HG03520 (cell line): Measurements from ENCODE around the gene EXOC4.
"Not testable (repeated sequence)": the region's sequence is repeated elsewhere in the genome, so short reads cannot be mapped to it uniquely, and the experiment has no call there.

Source experiments
- ATAC-seq: cut with Tn5 transposase; IDR thresholded peaks from one replicate; pipeline ENCODE4 v1.9.1; 2021; ENCODE audit warnings: mild to moderate bottlenecking, moderate library complexity; ENCODE audit not compliant: unreplicated experiment

EXOC4 gene

GRCh38 chr7:133958822-133959221 lies 705.9 kb downstream of the EXOC4 start:
- no peak for ATAC-seq

- no peak for ATAC-seq
Observed at GRCh38 chr7:133959505-133959904, 706.6 kb downstream of the EXOC4 start.

GRCh38 chr7:133961724-133962123 lies 708.8 kb downstream of the EXOC4 start:
- ATAC-seq = no peak

GRCh38 chr7:133962646-133963045 lies 709.8 kb downstream of the EXOC4 start:
- ATAC-seq = no peak

- no peak for ATAC-seq
Observed at GRCh38 chr7:133963629-133964028, 710.8 kb downstream of the EXOC4 start.

GRCh38 chr7:133971625-133972024 lies 718.7 kb downstream of the EXOC4 start:
- ATAC-seq = no peak

- no peak for ATAC-seq
Observed at GRCh38 chr7:133973710-133974109, 720.8 kb downstream of the EXOC4 start.

GRCh38 chr7:133975130-133975529 lies 722.3 kb downstream of the EXOC4 start:
- no peak for ATAC-seq

GRCh38 chr7:133976140-133976539 lies 723.3 kb downstream of the EXOC4 start:
- ATAC-seq = no peak

- no peak for ATAC-seq
Observed at GRCh38 chr7:133977409-133978274, 724.8 kb downstream of the EXOC4 start.

- no peak for ATAC-seq
Observed at GRCh38 chr7:133978502-133979295, 725.8 kb downstream of the EXOC4 start.

- no peak for ATAC-seq
Observed at GRCh38 chr7:133980804-133981203, 727.9 kb downstream of the EXOC4 start.

- no peak for ATAC-seq
Observed at GRCh38 chr7:133983685-133984419, 731.0 kb downstream of the EXOC4 start.

- ATAC-seq = no peak
Observed at GRCh38 chr7:133985300-133985699, 732.4 kb downstream of the EXOC4 start.

- ATAC-seq = no peak
Observed at GRCh38 chr7:133987582-133987981, 734.7 kb downstream of the EXOC4 start.

- no peak for ATAC-seq
Observed at GRCh38 chr7:133993547-133993946, 740.7 kb downstream of the EXOC4 start.

GRCh38 chr7:133994100-133994499 lies 741.2 kb downstream of the EXOC4 start:
- not testable (repeated sequence) for ATAC-seq

GRCh38 chr7:133997463-133997862 lies 744.6 kb downstream of the EXOC4 start:
- no peak for ATAC-seq

GRCh38 chr7:133999178-133999577 lies 746.3 kb downstream of the EXOC4 start:
- no peak for ATAC-seq

GRCh38 chr7:134004829-134005505 lies 752.1 kb downstream of the EXOC4 start:
- ATAC-seq = no peak
